Heart left ventricle (tissue), 13 donors: ENCODE data around the gene CETN3.

ENCODE experiments used
- POLR2A ChIP-seq, 2 donors: fragments of 450-650 bp; IDR thresholded peaks; one replicate each; pipeline ENCODE4 v1.6.1; 2017; ENCODE audit warnings: antibody characterized with exemption in 2 of 2, mild to moderate bottlenecking in 2 of 2, moderate library complexity in 2 of 2
- TF ChIP-seq, protein P1 (sequence below), 12 donors: fragments of 200-600 bp; sonication (generic) in 4 of 12; IDR thresholded peaks; one replicate each; pipeline versions ENCODE4 v1.5.0 to v1.8.0; 2018 to 2022; ENCODE audit warnings: antibody characterized with exemption in 12 of 12, mild to moderate bottlenecking in 5 of 12
- donor health status: ischemic (EF 13 %, LVEDD 7.1; RV severe dilation, severe dysfunction).
- donor health status: DM: no; HTN: yes; CAD: no.
- donor health status: DM: no; HTN: no; CAD: no.
- donor health status: ischemic (EF 25% LVEDD 6.9; RV normal size, moderate dysfunction).
- donor health status: ischemic (EF 25% LVEDD 5.7; RV mildly dilated, moderate dysfunction).
- donor health status: ischemic (EF 35%, LVEDD 5.7; RV mildly dilated, moderate dysfunction).
- donor health status: nonischemic (EF 11% LVEDD 7.7; RV severe dilation, severe dysfunction).
- donor health status: DM: yes; HTN: yes; CAD: no.
- donor health status: PGD.
- donor health status: ischemic (EF 29% LVEDD 5.4; RV normal size, mild dysfunction).
- donor health status: nonischemic (EF 23%, LVEDD 6.1; RV moderate dilation, normal function).

DNA sequence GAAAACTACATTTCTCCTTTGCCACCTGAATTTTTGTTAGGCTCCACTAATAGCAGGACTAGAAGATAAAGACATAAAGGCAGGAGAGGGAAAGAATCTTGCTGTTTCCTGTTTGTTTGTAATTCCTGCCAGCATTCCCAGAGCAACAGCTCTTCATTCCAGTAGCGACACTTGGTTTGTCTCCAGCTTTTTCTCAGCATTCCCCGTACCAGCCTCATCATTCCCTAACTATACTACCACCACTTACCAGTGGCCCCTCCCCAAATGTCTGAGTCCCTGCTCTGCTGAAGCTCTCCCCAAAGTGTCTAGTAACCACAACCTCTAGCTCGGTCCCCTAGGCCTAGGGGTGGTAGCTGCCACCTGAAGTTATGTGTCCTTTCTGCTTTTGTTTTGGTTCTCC is 18.6 kb downstream of the CETN3 start:
- no peak for TF ChIP-seq POLR2A (IDR thresholded peaks at IDR 0.05)
- TF ChIP-seq, protein P1, sequence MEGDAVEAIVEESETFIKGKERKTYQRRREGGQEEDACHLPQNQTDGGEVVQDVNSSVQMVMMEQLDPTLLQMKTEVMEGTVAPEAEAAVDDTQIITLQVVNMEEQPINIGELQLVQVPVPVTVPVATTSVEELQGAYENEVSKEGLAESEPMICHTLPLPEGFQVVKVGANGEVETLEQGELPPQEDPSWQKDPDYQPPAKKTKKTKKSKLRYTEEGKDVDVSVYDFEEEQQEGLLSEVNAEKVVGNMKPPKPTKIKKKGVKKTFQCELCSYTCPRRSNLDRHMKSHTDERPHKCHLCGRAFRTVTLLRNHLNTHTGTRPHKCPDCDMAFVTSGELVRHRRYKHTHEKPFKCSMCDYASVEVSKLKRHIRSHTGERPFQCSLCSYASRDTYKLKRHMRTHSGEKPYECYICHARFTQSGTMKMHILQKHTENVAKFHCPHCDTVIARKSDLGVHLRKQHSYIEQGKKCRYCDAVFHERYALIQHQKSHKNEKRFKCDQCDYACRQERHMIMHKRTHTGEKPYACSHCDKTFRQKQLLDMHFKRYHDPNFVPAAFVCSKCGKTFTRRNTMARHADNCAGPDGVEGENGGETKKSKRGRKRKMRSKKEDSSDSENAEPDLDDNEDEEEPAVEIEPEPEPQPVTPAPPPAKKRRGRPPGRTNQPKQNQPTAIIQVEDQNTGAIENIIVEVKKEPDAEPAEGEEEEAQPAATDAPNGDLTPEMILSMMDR (IDR thresholded peaks at IDR 0.05) = no peak
